ENCODE results near the gene CLSTN3. TPM values are rescaled to one million over a fixed set of nuclear protein-coding genes. Genes with fewer than 3 reads are reported as not detected.

Gene CLSTN3
- total and polyA plus RNA-seq, 4 donors, result 30.8 to 74.2 (median 37.0) TPM

GRCh38 chr12:7091660-7092228, 38.4 kb upstream of the CLSTN3 start:
- Histone ChIP-seq H3K4me3 (peak overlapping the region; percentile 46), H3K9me3 (ENCODE audit: control insufficient read depth in 4 of 4, insufficient read depth in 3 of 4, low read length in 3 of 4) (no peaks in the 10 kb centered on the region), H3K9ac (ENCODE audit: insufficient read depth in 1 of 2, low read length in 2 of 2) (peak overlapping the region; percentile 26 to 96), H3K36me3 (ENCODE audit: control insufficient read depth in 4 of 4, insufficient read depth in 4 of 4, low read length in 4 of 4) (peaks cover 0 to 14% (median 10%) of the 10 kb centered on the region in 4 donors), H3K27me3 (ENCODE audit: control insufficient read depth in 3 of 3, insufficient read depth in 3 of 3, low read length in 2 of 3) (peaks cover 0 to 2% (median 0%) of the 10 kb centered on the region in 3 donors), H3K4me1 (ENCODE audit: control insufficient read depth in 5 of 5, insufficient read depth in 5 of 5, low read length in 5 of 5) (peaks cover 0 to 25% (median 9%) of the 10 kb centered on the region in 5 donors), H3K27ac (ENCODE audit: low read depth in 1 of 2, low read length in 1 of 2) (peak overlapping the region; percentile 9 to 85)
- 29 to 59% methylated on average over 10 of the region's 10 CpGs for WGBS, 2 donors
- ATAC-seq (ENCODE audit: insufficient read depth, low FRiP score) (peak; percentile 49), DNase-seq (peak; percentile 47 to 56 (median 50))
- no peak for TF ChIP-seq CTCF (IDR thresholded peaks at IDR 0.05; ENCODE audit: control extremely low read depth, extremely low read depth)

- ATAC-seq (ENCODE audit: insufficient read depth, low FRiP score), result peak; percentile 49
- DNase-seq, result peak; percentile 88 to 95 (median 95)
- 18 to 30% methylated on average over 16 of the region's 16 CpGs for WGBS, 2 donors
- peak within 1 kb of the TSS; percentile 46 for H3K4me3 ChIP-seq
- H3K27me3 ChIP-seq (ENCODE audit: control insufficient read depth in 3 of 3, insufficient read depth in 3 of 3, low read length in 2 of 3), result peaks cover 0 to 2% (median 0%) of the 10 kb centered on the region in 3 donors
- peaks cover 0 to 14% (median 10%) of the 10 kb centered on the region in 4 donors for H3K36me3 ChIP-seq (ENCODE audit: control insufficient read depth in 4 of 4, insufficient read depth in 4 of 4, low read length in 4 of 4)
- no peaks in the 10 kb centered on the region for H3K9me3 ChIP-seq (ENCODE audit: control insufficient read depth in 4 of 4, insufficient read depth in 3 of 4, low read length in 3 of 4)
- H3K4me1 ChIP-seq (ENCODE audit: control insufficient read depth in 5 of 5, insufficient read depth in 5 of 5, low read length in 5 of 5), result peaks cover 0 to 25% (median 9%) of the 10 kb centered on the region in 5 donors
- peak within 1 kb of the TSS; percentile 26 to 96 for H3K9ac ChIP-seq (ENCODE audit: insufficient read depth in 1 of 2, low read length in 2 of 2)
- TF ChIP-seq CTCF (IDR thresholded peaks at IDR 0.05; ENCODE audit: control extremely low read depth, extremely low read depth), result peak; percentile 83
- peak within 1 kb of the TSS; percentile 9 to 85 for H3K27ac ChIP-seq (ENCODE audit: low read depth in 1 of 2, low read length in 1 of 2)
Observed at GRCh38 chr12:7092229-7092985, 37.8 kb upstream of the CLSTN3 start, which contains the start of gene C1R. Gene C1R, minus strand, starts transcription at chr12:7092445. Its CDS starts 57 bp downstream, at chr12:7092388.

GRCh38 chr12:7092986-7093460, 37.1 kb upstream of the CLSTN3 start:
- peak overlapping the region in 1 of 2 donors; percentile 55 for H3K27ac ChIP-seq (ENCODE audit: low read depth in 1 of 2, low read length in 1 of 2)
- no peak overlapping the region for H3K4me3 ChIP-seq
- peaks cover 0 to 2% (median 0%) of the 10 kb centered on the region in 3 donors for H3K27me3 ChIP-seq (ENCODE audit: control insufficient read depth in 3 of 3, insufficient read depth in 3 of 3, low read length in 2 of 3)
- H3K36me3 ChIP-seq (ENCODE audit: control insufficient read depth in 4 of 4, insufficient read depth in 4 of 4, low read length in 4 of 4), result peaks cover 0 to 10% (median 9%) of the 10 kb centered on the region in 4 donors
- ATAC-seq (ENCODE audit: insufficient read depth, low FRiP score) (no peak), DNase-seq (no peak)
- 78 to 87% methylated on average over 8 of the region's 8 CpGs for WGBS, 2 donors
- TF ChIP-seq CTCF (IDR thresholded peaks at IDR 0.05; ENCODE audit: control extremely low read depth, extremely low read depth), result no peak
- peak overlapping the region in 1 of 2 donors; percentile 96 for H3K9ac ChIP-seq (ENCODE audit: insufficient read depth in 1 of 2, low read length in 2 of 2)
- H3K9me3 ChIP-seq (ENCODE audit: control insufficient read depth in 4 of 4, insufficient read depth in 3 of 4, low read length in 3 of 4), result no peaks in the 10 kb centered on the region
- peaks cover 0 to 25% (median 9%) of the 10 kb centered on the region in 5 donors for H3K4me1 ChIP-seq (ENCODE audit: control insufficient read depth in 5 of 5, insufficient read depth in 5 of 5, low read length in 5 of 5)

Data from lung (tissue), 12 donors.